NCI-H82 treated with DMSO at 0.1 percent for 48 hours (cell line): ENCODE data around the gene PARP3.
"Not testable (repeated sequence)": the region's sequence is repeated elsewhere in the genome, so short reads cannot be mapped to it uniquely, and the experiment has no call there.

Source experiments
- DNase-seq: peaks from one replicate; lab custom pipeline; 2025; ENCODE audit not compliant: unreplicated experiment; lab: John Stamatoyannopoulos, UW

PARP3 gene

GRCh38 chr3:51941798-51942602 lies at the start of gene PARP3, which contains the start of gene RRP9:
Gene PARP3 (plus strand): TSS chr3:51942363. CDS start chr3:51943356, 993 bp downstream.
Gene RRP9 (minus strand): TSS chr3:51941904. CDS start chr3:51941867, 37 bp downstream.
- DNase-seq: peak; percentile 96

- DNase-seq: no peak
Measured at GRCh38 chr3:51894391-51894790, 47.8 kb upstream of the PARP3 start.

GRCh38 chr3:51894939-51895338 lies 47.2 kb upstream of the PARP3 start:
- no peak for DNase-seq

GRCh38 chr3:51896607-51897305 lies 45.4 kb upstream of the PARP3 start:
- DNase-seq: no peak

GRCh38 chr3:51897391-51897790 lies 44.8 kb upstream of the PARP3 start:
- DNase-seq: no peak

- DNase-seq: not testable (repeated sequence)
Measured at GRCh38 chr3:51900043-51900442, 42.1 kb upstream of the PARP3 start.

- not testable (repeated sequence) for DNase-seq
Measured at GRCh38 chr3:51902361-51902760, 39.8 kb upstream of the PARP3 start.

- DNase-seq: no peak
Measured at GRCh38 chr3:51904034-51904823, 37.9 kb upstream of the PARP3 start.

GRCh38 chr3:51908026-51908425 lies 34.1 kb upstream of the PARP3 start:
- DNase-seq: no peak

GRCh38 chr3:51916418-51916817 lies 25.7 kb upstream of the PARP3 start:
- no peak for DNase-seq

GRCh38 chr3:51921081-51921578 lies 21.0 kb upstream of the PARP3 start:
- DNase-seq: no peak

- no peak for DNase-seq
Measured at GRCh38 chr3:51927061-51927977, 14.8 kb upstream of the PARP3 start.

- no peak for DNase-seq
Measured at GRCh38 chr3:51928438-51928837, 13.7 kb upstream of the PARP3 start.

- not testable (repeated sequence) for DNase-seq
Measured at GRCh38 chr3:51928981-51929380, 13.2 kb upstream of the PARP3 start.

GRCh38 chr3:51929420-51930003 lies 12.7 kb upstream of the PARP3 start:
- no peak for DNase-seq

GRCh38 chr3:51930439-51930838 lies 11.7 kb upstream of the PARP3 start:
- no peak for DNase-seq

- DNase-seq: no peak
Measured at GRCh38 chr3:51931756-51932155, 10.4 kb upstream of the PARP3 start.

GRCh38 chr3:51932471-51933370 lies 9.4 kb upstream of the PARP3 start:
- no peak for DNase-seq
